Testis (tissue), 2 donors: Measurements from ENCODE around the gene ESF1.

ENCODE experiments used
- POLR2A ChIP-seq: fragments of 450-650 bp; IDR thresholded peaks from one replicate; pipeline ENCODE4 v1.6.1; 2017; ENCODE audit warnings: antibody characterized with exemption, mild to moderate bottlenecking, moderate library complexity
- TF ChIP-seq, protein P1 (sequence below), 3 experiments: fragments of 450-650 bp in 2 of 3; fragments of 200-600 bp in 1 of 3; sonication (generic) in 1 of 3; IDR thresholded peaks; one replicate each; pipeline ENCODE4 v1.5.1; 2016 to 2019; ENCODE audit warnings: antibody characterized with exemption in 3 of 3, mild to moderate bottlenecking in 2 of 3, moderate library complexity in 1 of 3

DNA sequence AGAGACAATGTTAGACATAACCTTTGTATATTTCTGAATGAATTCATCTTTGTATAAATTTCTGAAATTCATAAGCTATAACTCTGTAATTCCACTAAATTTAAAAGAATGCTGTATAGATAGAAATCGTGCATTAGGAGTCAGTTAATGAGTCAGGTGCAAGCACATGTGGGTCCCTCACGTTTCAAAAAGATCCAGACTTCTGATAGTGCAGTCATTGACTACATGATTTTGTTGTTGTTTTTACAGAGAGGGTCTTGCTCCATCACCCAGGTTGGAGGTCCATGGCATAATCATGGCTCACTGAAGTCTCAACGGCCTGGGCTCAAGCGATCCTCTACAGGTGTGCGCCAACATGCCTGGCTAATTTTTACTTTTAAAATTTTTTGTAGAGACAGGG is 14.6 kb downstream of the ESF1 start:
- TF ChIP-seq, protein P1, sequence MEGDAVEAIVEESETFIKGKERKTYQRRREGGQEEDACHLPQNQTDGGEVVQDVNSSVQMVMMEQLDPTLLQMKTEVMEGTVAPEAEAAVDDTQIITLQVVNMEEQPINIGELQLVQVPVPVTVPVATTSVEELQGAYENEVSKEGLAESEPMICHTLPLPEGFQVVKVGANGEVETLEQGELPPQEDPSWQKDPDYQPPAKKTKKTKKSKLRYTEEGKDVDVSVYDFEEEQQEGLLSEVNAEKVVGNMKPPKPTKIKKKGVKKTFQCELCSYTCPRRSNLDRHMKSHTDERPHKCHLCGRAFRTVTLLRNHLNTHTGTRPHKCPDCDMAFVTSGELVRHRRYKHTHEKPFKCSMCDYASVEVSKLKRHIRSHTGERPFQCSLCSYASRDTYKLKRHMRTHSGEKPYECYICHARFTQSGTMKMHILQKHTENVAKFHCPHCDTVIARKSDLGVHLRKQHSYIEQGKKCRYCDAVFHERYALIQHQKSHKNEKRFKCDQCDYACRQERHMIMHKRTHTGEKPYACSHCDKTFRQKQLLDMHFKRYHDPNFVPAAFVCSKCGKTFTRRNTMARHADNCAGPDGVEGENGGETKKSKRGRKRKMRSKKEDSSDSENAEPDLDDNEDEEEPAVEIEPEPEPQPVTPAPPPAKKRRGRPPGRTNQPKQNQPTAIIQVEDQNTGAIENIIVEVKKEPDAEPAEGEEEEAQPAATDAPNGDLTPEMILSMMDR (IDR thresholded peaks at IDR 0.05) = no peak
- no peak for TF ChIP-seq POLR2A
